GM19438 (cell line): ENCODE measurements around the gene KRT1.

Experiments used
- ATAC-seq: cut with Tn5 transposase; IDR thresholded peaks from one replicate; pipeline ENCODE4 v1.9.1; 2021; ENCODE audit warnings: low read depth; ENCODE audit not compliant: unreplicated experiment

Gene KRT1

GRCh38 chr12:52662918-52663229 is 17.3 kb downstream of the KRT1 start:
- ATAC-seq = no peak

DNA sequence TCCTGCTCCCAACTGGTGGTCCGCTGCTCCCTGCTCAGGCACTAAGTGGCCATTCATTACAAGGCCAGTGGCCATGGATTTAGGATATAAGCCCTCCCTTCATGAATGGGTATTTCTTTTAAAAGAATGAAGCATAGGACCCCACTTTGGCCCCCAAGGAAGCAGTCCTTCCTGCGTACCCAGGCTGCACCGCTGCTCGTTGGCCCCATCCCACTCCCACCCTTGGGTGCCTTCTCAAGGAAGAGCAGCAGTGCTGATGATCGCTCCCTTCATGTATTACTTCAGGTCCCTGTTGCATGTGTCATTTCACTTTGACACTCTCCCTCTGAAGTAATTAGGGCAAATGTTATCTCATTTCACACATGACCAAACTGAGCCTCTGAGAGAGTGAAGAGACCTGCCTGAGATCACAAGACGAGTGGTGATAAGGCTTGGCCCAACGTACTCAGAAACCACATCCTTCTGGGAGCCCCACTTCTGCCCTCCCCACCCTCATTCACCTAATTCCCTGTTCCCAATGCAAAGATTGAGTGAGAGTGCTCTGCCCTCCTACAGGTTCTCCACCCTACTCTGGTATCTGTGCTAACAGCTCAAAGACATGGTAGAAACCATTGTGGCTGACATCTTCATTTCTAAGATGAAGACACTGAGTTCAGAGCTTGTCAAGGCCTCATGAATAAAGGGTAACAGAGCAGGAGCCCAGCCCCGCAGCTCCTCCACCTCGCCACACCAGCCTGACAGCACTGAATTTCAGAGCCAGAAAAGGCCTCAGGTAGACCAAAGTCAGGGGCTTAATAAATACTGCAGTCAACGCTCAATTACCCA is 17.9 kb downstream of the KRT1 start:
- no peak for ATAC-seq

DNA sequence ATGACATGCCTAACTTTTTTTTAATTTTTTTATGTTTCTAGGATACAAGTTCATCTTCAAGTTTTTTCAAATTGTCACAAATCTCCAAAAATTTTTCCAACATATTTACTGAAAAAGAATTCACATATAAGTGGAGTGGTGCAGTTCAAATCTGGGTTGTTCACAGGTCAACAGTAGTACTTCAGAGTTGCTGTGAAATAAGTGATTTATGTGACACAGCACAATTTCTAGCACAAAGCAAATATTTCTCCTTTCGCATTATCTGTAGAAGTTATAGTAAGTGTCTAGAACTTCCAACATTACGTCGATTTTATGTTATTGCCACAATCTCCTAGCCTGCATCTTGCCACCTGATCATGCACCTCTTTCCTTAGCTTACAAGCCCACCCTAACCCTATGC is 18.5 kb downstream of the KRT1 start:
- no peak for ATAC-seq

DNA sequence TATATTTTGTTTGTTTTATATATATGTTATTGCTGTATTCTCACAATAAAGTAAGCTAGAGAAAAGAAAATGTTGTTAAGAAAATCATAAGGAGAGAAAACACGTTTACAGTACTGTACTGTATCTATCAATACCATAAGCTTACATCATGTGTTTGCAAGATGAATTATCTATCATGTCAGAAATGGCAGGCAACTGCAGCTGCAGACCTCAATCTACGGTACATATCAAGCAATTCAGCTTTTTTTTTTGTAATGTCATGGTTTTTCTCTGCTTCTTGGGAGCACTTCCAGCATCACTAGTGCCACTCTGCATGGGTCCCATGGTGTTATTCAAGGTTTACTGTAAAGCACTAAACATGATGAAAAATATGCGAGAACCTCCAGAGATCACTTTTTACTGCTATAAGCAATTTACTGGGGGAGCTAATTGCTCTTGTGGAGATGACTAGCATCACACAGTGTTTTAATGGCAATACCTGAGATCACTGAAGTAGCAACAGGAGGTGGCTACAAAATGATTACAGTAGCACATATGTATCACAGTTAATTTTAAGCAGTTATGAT is 19.2 kb downstream of the KRT1 start:
- ATAC-seq = no peak

DNA sequence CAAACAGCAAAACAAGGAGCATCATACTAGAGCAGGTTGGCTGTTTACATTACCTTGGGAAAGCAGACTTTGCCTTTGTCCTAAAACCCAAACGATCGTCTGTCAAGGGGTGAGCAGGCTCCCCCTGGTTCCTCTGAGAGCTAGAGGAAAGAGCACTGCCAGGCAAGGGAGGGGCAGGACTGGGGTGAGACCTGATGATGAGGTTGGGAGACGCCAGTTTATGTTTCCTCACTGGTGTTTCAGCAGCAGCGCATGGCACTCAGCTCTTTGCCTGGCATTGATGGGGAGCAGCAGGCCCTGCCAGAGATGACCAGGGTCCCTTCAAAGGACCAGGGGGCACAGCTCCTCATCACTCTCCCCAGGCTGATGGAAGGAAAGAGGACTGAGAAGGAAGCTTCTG is 20.3 kb downstream of the KRT1 start:
- no peak for ATAC-seq

- ATAC-seq = no peak
Observed at GRCh38 chr12:52659395-52659794, 20.8 kb downstream of the KRT1 start.

- ATAC-seq = no peak
Observed at GRCh38 chr12:52658196-52658595, 22.0 kb downstream of the KRT1 start.

GRCh38 chr12:52657250-52657902 is 22.8 kb downstream of the KRT1 start:
- ATAC-seq = no peak

DNA sequence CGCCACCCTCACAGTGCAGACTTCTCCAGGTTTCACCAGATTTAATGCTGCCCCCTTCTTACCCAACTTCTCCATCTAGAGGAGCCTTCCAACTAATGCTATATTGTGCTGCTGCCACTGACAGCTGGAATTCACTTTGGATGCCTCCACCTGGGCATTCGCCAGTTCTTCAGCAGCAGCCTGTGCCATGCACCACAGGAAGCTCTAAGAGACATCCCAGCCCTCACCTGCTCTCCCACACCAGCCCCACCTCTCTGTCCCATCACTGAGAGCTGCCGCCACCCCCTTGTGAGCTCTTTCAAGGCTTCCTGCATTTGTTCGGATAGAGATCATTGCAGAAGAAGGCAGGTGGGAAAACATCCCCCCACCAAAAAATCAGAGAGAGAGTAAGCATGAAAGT is 23.6 kb downstream of the KRT1 start:
- ATAC-seq = no peak

- no peak for ATAC-seq
Observed at GRCh38 chr12:52655720-52656124, 24.5 kb downstream of the KRT1 start.

DNA sequence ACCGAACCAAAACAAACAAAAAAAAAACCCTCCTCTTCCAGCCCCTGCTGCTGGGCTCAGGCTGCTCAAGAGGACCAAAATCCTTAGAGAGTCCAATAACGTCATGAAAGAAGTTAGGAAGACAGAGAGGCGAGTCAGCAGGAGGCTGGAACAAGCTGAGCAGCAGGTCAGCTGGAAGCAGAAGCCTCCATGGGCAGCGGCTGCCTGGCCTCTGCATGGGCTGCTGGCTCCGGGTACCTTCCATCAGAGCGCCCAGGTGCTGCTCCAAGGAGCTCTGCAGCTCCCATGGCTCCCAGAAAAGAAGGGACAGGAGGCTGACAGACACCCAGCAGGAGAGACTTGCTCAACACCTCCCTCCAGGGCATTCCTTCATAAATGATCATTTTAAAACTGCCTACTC is 25.0 kb downstream of the KRT1 start:
- ATAC-seq = no peak

GRCh38 chr12:52651726-52652261 is 28.4 kb downstream of the KRT1 start, which contains the start of gene KRT2:
Gene KRT2 (minus strand): TSS chr12:52652211. CDS start chr12:52652142, 69 bp downstream.
- no peak for ATAC-seq

DNA sequence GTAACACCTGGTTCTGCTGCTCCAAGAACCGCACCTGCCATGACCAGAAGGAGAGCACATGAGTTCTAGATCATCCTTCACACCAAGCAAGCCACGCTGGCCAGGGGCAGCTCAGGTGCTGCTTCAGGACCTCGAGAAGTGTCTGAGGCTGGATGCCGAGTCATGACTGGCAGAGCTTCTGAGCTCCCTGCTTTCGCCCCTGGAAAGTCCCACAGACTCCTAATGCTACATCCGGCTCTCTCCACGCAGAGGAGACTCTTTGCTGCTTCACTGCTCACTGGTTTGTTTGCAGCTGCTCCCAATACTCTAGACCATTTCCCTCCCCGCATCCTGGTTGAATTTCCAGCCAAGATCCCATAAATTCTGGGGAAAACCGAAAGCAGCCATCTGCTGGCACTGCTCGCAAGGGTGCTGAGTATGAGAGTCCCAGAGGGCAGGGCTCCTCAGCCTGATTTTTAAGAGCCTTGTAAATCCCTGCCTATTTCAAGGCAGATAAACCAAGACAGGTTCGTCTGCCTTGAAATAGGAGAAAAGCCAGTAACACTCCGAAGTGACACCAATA is 29.6 kb downstream of the KRT1 start:
- ATAC-seq = no peak

DNA sequence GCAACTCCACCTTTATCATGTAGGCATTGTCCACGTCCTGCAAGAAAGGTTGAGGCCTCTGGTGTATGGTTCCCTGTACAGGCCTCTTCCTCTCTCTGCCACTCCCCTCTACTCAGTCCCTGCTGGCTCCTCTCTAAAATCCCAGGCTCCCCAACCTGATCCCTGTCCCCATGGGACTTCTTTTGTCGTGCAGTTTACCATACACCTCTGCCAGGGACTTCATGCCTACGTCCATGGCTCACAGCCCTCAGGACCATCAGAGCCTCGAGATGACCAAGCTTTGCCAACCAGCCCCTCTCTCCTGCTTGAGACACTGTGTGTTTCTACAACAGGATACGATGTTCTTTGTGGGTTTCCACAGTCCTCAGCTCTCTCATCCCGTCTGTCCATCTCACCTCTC is 31.1 kb downstream of the KRT1 start:
- no peak for ATAC-seq

- ATAC-seq = no peak
Observed at GRCh38 chr12:52648012-52648550, 32.1 kb downstream of the KRT1 start.

GRCh38 chr12:52647601-52648000 is 32.6 kb downstream of the KRT1 start:
- no peak for ATAC-seq

GRCh38 chr12:52646613-52647012 is 33.6 kb downstream of the KRT1 start:
- ATAC-seq = no peak

GRCh38 chr12:52645982-52646381 is 34.2 kb downstream of the KRT1 start:
- no peak for ATAC-seq

DNA sequence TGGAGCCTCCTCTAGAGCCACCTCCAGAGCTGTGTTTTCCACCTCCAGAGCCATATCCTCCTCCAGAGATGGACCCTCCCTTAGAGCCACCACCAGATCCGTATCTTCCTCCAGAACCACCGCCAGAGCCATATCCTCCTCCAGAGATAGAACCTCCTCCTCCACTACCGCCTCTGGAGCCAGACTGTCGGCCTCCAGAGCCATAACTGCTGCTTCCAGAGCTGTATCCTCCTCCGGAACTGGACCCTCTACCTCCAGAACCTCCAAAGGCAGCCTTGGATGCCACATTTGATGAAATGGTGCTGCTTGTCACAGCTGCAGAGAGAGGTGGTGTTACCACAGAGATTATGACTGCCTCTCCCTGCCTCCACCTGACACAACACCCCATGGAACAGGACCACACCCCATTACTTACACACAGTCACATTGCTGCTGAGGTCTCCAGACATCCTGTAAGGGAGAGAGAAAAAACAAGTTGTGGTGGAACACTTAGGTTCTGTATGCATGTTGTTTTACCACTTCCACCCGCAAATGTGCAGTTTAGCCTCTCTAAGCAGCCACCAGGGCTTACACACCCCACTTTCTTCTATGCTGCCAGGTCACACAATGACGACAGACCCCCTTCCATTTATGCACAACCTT is 35.0 kb downstream of the KRT1 start:
- ATAC-seq = no peak

DNA sequence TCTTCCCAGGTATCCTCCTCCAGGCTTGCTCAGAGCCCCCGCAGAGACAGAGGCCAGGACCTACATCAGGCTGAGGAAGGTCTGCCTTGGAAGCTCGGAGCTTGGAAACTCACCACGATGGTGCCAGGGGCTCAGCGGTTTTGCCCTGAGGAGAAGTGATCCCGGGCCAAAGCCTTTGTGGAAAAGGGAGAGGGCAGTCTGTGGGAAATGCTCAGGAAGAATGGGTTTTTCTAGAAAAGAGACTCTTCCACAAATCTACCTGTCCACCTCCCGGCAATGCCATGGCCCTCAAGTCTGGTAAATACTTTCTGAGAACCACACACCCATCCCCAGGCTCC is 36.2 kb downstream of the KRT1 start:
- ATAC-seq = no peak
